Epithelial cell of prostate (primary cell): ENCODE data around the gene UPF1.

Experiments used
- DNase-seq: peaks from one replicate; pipeline ENCODE4 v3.0.0-alpha.2; 2011; ENCODE audit warnings: low read depth, low spot score
- H3K27ac ChIP-seq: fragments of 450-650 bp; 2 replicates; pipeline ENCODE4 v1.5.1; 2017; ENCODE audit warnings: mild to moderate bottlenecking

Gene UPF1

DNA sequence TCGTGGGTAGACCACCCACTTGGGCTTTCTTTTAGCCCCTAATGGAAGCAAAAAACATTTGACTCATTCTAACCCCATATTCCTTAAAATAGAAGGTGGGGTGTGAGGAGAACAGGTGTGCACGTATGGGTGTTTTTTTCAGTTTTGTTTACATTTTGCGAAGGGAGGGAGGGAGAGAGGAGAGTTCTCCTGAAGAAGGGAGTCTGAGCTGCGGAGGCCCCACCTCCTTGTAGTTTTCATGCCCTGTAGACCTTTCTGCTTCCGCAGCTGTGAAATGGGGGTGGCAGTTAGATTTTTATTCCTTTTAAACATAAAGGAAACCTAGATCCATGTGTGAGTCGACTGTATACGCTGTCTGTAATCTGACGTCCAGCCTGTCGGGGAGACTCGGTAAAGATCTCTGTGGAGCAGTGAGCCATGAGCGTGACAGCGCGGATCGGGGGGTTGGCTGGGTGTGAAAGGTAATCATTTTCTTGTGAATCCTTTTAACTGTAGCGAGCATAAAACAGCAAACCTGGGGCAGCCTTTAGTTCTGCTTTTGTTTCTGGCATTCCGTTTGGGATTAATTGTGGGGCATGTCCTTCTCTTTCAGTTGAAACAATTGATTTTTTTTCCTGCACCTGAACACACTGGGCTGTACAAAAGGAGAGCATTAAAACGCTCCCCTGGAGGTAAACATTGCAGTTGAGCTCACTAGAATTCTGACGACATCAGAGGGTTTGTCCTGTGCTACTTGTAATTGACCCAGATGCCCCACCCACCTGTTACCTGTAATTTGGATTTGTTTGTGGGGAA is 2.3 kb downstream of the UPF1 start:
- peak overlapping the region; percentile 68 for H3K27ac ChIP-seq
- no peak for DNase-seq

DNA sequence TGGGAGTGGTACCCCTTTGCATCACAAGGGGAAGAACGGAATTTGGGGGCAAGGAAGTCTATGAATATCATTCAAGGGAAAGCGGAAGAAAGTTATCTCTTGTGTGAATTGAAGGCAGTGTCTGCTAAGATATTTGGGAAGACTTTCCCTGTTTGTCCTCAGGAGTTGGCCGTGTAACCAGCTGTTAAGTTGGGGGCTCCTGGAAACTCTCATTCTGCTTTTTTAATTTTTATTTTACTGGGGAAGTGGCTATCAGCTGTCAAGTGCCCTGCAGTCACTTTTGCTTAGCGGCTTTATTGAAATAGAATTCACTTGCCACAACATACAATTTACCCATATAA is 2.9 kb downstream of the UPF1 start:
- no peak overlapping the region for H3K27ac ChIP-seq
- DNase-seq = no peak

DNA sequence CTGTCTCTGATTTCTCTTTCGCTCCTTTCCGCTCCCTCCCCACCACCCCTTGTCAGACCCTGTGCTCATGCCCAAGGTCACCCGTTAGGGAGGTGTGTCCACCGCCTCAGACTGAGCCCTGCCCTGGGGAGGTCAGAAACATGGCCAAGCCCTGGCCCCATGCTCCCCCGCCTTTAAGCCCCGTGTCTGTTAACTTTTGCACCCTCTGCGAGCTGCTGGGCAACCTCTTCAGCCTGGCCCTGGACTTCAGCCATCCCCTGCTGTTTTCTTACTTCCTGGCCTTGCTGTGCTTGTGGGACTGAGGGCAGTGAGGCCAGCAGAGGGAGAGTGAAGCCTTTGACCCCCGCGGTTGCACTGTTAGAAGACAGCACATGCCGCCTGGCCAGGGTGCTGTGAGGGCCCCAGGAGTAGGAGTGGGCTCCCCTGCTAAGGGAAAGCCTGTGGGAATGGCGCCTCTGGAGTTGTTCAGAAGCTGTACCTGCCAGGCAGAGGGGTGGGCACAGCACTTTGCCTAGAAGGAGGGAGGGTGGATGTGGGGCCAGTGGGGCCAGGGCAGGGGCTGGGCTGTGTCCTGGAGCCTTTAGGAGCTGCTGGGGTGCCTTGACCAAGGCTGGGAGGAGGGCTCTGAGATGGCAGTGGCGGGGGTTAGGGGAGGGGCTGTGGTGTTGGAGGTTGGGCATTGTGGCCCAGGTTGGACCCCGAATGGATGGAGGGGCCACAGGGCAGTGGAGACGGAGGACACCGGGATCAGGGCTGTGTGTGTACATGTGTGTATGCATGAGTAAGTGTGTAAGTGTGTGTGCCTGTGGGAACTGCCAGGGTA is 7.9 kb downstream of the UPF1 start:
- H3K27ac ChIP-seq = no peak overlapping the region
- DNase-seq = no peak

DNA sequence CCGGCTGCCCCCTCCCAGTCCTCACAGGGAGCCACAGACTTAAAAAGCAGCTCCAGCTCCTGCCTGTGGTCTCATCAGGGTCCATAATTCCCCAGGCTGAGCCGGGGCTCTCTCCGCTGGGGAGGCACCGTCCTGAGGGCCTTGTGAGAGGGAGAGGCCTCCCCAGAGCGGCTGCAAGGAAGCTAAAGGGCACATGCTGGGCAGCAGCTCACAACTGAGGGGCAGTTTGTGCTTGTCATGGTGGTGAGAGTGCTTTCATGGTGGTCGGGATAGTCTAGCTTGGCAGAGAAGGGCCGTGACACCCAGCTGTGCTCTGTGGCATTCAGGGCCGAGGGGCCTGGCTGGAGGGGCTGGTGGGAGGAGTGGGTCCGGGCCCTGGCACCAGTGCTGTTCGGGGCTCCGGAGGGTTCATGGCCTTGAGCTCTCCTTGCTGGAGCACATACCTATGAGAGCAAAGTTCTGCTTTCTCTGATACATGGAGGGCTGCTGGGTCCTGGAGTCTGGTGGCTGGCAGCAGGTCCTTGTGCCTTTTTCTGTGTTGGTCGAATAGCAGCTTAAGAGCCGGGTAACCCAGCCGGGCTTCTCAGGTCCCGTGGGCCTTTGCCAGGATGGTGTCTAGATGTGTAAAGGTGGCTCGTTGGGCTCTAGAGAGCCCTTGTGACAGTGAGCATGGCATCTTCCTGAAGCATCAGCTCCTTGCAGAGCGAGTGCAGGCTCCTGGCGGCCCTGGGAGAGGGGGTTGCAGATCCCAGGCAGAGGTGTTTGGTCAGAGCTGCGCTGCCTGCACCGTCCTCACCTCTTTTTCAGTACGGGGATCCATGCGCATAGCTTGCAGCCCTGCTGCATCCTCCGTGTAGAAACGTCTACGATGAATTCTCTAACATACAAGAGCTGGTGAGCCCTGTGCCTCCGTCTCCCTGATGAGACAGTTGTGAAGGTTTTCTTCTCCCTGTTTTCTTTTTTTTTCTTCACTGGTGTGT is 8.8 kb downstream of the UPF1 start:
- no peak for DNase-seq
- no peak overlapping the region for H3K27ac ChIP-seq

DNA sequence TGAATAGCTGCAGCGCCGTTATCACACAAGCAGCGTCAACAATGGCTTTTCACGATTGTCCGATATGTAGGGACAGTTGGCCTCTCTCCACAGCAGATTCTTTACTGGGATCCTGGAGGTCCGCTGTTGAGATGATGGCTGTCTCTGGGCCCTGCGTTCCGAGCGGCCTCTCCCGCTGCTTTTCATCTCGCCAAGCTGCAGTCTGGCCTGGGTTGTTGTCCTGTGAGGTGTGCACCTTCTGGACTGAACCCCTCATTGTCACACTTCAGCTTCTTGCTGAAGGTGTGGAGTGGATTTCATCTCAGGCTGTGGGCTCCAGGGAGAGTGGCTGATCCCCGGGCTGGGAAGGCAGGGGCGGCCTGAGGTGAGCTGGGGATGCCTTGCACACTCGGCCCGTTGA is 9.6 kb downstream of the UPF1 start:
- no peak for DNase-seq
- no peak overlapping the region for H3K27ac ChIP-seq

DNA sequence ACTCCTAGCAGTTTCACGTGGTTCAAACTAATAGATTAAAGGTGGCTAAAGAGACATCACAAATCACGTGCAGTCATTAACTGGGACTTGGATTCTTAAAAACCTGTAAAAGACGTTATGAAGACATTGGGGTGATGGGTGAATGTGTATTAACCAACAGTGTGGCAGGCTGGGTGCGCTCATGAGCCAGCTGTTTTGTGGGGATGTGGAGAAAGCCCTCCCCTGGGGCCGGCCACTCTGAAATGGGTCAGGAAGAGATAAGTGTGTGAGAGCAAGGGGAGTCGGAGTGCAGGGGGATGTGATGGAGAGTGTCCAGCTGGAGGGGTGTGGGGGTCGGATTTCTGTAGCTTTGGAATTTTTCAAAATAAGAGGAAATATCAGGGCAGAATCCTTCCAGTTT is 10.4 kb downstream of the UPF1 start:
- H3K27ac ChIP-seq = no peak overlapping the region
- DNase-seq = no peak

DNA sequence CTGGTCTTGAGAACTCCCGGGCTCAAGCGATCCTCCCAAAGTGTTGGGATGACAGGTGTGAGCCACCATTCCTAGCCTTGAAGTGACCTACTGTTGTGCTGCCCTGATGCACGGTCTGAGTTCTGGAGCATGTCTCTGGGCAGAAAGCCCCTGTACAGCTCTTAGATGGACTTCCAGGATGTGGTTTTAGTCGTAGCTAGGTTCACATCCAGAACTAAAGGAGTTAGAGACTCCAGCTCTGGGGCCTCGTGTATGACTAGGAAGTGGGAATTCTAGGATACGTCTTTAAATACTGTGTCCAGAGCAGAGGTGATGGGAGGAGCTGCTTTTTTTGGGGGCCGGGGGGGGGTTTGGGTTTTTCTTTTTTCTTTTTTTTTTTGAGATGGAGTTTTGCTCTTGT is 12.2 kb downstream of the UPF1 start:
- no peak overlapping the region for H3K27ac ChIP-seq
- DNase-seq = no peak

DNA sequence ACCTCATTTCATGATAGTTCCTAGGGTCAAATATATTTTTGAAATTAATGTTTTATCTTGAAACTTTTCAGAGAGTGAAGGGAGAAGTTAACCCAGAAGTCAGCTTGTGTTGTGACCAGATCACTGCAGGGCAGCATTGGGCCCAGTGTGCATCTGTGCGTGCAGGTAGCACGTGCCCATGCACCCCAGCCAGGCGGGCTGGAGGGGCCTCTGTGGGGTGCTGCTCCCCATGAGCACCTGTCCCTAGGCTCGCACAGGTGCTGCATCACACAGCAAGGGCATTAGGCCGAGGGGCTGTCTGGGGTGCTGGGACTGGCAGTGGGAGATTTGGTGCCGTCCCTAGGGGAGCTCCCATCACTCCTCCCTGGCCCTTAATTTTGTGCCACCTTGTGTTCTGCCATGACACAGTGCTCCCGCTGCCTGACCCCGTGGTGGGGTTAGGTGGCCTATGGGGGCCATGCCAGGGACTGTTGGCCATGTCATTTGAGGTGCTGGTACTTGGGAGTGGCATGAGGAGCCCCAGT is 13.1 kb downstream of the UPF1 start:
- no peak overlapping the region for H3K27ac ChIP-seq
- no peak for DNase-seq

DNA sequence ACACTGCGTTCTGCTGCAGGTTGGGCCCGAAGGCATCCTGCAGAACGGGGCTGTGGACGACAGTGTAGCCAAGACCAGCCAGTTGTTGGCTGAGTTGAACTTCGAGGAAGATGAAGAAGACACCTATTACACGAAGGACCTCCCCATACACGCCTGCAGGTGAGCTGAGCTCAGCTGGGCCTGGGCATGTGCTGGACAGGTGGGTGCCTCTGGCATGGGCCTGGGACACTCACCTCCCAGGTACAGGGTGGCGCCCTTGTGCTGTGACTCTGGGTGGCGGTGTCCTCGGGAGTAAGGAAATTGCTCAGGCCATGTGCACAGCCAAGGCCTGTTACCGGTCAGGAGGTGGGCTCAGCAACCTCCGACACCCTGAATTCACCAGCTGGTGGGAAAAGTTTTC is 14.2 kb downstream of the UPF1 start:
- H3K27ac ChIP-seq = no peak overlapping the region
- DNase-seq = no peak

DNA sequence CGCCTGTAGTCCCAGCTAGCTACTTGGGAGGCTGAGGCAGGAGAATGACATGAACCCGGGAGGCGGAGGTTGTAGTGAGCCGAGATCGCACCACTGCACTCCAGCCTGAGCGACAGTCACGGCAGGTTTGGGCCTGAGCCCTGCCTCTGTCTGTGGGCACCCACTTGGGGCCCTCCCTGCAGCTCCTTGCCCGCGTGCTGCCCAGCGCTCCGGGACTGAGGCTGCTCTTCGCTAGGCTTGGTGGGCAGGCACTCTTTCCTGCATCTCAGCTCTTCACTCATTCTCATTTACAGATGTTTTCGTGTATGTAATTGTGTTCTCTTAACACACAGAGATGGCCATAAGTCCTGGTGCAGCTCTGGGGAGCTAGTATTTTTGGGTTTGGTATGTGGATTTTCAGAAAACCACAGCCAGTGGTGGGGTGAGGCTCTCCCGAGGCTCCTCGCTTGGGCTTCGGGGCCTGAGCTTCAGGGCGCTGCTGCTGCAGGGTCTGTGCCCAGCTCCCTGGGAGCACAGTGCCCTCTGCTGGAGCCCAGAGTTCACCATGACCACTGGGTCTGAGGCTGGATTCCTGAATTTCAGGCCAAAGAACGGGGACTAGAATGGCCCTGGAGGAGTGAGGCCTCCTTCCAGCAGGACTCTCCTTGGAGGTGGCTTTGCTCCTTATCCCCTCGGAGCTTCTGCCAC is 15.2 kb downstream of the UPF1 start:
- no peak overlapping the region for H3K27ac ChIP-seq
- DNase-seq = no peak

DNA sequence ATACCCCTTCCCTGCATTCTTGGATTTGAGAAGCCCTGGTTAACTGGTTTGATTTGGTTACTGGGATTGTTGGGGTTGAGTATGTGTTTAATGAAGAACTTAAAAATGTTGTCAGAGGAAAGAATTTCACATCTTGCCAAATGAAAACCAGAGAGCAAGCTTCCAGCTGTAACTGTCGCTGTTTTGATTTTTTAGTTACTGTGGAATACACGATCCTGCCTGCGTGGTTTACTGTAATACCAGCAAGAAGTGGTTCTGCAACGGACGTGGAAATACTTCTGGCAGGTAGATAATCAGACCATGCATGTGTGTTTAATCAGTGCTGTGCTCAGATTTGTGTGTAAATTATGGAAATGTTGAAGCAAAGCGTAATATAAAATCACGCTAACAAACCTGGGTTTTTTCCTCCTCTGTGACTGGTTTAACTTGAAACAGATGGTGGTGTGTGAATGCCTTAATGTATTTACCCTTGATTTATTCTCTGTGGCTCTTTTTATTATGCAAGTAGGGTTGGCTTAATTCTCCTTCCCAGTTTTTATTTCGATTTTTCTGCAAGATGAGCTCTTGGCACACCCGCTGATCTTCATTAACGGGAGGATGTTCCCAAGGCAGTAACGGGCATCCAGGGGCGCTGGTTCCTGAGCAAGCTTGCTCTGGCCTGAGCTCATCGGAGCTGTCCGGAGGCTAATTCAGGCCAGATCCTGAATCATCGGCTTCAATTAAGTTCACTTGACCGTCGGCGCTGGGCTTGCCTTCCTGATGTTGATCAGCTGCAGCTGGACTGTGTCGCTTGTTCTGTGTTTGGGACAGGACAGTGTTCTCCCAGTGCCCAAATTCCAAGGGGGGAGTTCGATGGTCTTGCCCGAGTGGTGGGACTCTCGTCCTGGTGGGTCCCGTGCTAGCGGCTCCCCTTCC is 16.0 kb downstream of the UPF1 start:
- DNase-seq = no peak
- peak overlapping the region; percentile 49 for H3K27ac ChIP-seq

DNA sequence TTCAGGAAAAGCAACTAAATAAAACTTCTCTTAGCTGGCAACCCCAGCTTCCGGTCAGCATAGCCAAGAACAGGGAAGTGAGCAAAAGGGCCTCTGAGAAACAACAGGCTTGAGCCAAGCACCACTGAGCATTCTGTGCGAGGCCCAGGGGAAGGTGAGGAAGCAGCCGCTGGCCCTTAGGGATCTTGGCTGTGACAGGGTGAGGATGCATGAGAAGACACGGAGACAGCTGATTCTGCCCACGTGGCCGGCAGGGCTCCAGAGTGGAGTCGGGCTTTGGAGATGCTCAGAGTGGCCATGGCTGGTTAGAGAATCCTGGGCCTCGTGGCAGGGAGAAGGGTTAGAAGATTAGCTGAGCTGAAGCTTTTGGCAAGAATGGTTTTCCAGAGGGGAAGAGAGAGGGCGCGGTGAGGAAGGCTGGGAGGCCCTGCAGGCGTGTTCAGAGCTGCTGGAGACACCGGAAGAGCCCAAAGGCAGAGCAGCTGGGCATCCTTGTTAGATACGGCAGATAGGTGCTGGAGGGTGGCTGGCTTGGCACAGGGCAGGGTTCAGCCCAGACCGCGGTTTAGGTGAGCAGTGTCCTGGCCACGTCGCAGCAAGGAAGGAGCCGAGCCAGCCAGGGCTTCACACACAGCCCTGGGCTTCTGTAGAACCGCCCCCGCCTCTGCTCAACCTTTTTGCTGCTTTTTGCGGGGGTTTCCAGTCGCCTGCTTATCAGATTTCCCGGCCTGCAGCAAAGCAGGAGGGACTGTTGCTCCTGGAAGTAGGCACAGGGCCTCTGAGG is 17.3 kb downstream of the UPF1 start:
- DNase-seq = no peak
- H3K27ac ChIP-seq = peak overlapping the region; percentile 49

DNA sequence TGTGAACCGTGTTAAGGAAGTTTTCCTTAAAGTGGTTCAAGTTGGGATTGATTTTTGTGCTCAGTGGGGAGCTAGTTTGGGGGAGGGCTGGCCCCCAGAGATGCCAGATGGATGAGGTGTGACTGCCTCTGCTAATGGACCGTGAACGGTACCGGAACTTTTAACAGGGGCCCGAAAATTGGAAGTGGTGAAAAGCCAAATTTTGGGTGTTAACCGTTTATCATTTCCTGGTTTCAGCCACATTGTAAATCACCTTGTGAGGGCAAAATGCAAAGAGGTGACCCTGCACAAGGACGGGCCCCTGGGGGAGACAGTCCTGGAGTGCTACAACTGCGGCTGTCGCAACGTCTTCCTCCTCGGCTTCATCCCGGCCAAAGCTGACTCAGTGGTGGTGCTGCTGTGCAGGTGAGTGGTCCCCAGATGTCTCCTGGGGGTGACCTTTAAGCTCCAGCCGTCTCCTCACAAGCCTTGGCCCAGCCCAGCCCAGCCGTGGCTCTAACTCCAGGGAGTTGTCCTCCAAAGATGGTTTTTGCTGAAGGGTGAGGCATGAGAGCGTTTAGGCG is 18.2 kb downstream of the UPF1 start:
- no peak for DNase-seq
- peak overlapping the region; percentile 49 for H3K27ac ChIP-seq

DNA sequence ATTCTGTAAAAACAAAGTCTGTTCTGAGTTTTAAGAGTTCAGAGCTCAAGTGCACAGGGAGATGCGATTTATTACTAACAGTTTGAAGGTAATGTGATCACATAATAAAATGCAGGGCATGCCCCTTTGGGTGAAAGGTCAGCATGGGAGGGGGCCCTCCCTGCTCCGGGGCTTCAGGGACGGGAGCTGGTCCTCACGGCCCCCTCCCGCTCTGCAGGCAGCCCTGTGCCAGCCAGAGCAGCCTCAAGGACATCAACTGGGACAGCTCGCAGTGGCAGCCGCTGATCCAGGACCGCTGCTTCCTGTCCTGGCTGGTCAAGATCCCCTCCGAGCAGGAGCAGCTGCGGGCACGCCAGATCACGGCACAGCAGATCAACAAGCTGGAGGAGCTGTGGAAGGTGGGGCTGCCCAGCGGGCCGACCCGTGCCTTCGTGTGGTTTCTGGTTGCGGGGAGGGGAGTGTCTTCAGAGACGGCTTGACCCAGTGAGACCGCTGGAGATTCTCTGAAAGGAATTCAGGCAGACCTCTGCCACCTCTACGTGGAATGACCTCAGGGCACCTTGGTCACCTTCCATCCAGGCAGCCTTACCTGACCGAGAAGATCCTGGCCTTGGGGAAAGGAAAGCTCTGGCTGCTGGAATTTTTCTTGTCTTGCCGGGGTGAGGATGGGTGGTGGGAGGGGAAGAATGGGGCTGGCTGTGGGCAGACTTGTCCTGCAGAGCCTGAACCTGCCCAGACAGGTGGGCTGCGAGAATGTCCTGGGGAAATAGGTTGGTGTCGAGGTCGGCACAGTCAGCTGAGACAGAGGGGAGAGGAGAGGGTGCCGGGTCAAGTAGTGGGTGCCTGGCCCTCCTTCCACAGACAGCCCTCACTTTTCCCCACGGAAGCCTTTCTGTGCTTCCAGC is 19.0 kb downstream of the UPF1 start:
- peak overlapping the region; percentile 49 for H3K27ac ChIP-seq
- DNase-seq = peak; percentile 22

DNA sequence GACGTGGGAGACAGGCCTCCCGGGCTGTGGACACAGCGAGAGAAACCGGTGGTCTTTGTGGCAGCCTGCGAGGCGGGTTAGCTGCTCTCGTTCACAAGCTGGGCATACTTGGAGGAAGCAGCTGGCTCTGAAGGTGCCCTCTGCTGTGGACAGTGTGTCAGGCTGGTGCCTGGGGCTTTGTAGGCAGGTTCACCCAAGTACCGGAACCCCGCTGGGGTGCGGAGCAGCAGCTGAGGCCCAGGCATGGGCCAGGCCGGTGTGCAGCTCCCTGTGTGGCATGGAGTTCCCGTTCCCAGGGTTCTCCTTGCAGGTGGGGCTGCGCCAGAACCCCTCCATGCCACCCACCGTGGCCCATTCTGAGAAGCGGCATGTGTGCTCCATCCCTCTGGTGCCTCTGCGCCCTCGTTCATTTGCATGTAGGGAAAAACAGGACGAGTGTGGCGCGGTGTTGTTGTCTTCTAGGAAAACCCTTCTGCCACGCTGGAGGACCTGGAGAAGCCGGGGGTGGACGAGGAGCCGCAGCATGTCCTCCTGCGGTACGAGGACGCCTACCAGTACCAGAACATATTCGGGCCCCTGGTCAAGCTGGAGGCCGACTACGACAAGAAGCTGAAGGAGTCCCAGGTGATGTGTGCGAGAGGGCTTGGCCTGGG is 20.0 kb downstream of the UPF1 start:
- no peak overlapping the region for H3K27ac ChIP-seq
- DNase-seq = no peak

DNA sequence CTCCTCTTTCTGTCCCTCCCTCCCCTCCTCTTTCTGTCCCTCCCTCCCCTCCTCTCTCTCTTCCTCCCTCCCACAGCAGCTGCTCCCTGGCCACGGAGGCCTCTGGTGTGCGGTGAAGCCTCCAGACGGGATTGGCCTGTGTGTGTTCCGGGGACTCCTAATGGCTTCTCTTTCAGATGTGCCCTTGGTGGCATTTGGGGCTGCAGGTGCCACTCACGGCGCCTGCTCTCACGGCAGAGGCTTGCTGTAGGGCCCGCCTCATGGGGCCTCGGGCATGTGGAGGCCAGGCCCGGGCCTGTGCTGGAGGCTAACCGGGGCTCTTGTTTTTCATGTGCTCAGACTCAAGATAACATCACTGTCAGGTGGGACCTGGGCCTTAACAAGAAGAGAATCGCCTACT is 20.9 kb downstream of the UPF1 start:
- no peak overlapping the region for H3K27ac ChIP-seq
- DNase-seq = peak; percentile 18
